CD4-positive, alpha-beta T cell treated with Interleukin-2 at 100 ng/mL for 4 hours (primary cell): ENCODE results near the gene PAIP2.
A peak's percentile ranks its signal among the peaks of the same experiment; 100 is the strongest.
"Not testable (repeated sequence)": the region's sequence is repeated elsewhere in the genome, so short reads cannot be mapped to it uniquely, and the experiment has no call there.

ENCODE experiments used
- DNase-seq: peaks from one replicate; pipeline ENCODE4 v3.0.0-alpha.2; 2020; ENCODE audit warnings: low spot score

The PAIP2 gene

GRCh38 chr5:139315056-139315615 lies 26.5 kb upstream of the PAIP2 start:
- no peak for DNase-seq

GRCh38 chr5:139335811-139336210 lies 5.8 kb upstream of the PAIP2 start:
- DNase-seq: no peak

GRCh38 chr5:139340051-139340450 lies 1.6 kb upstream of the PAIP2 start:
- no peak for DNase-seq

GRCh38 chr5:139341187-139341688 lies 416 bp upstream of the PAIP2 start:
- no peak for DNase-seq

DNA sequence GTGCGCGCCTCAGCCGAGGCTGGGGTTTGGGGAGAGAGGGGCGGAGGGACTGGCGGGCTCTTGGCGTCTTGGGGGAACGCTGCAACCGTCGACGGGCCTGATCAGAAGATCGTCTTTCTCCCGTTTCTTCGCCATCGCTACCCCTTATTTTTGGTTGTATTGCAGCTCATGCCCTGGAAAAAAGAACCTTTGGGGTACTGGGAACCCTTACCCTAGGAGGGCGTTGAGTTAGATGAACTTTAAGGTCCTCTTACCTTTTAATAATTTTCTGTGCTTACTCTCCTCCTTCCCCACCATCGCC lies 719 bp downstream of the PAIP2 start:
- DNase-seq: peak; percentile 83

DNA sequence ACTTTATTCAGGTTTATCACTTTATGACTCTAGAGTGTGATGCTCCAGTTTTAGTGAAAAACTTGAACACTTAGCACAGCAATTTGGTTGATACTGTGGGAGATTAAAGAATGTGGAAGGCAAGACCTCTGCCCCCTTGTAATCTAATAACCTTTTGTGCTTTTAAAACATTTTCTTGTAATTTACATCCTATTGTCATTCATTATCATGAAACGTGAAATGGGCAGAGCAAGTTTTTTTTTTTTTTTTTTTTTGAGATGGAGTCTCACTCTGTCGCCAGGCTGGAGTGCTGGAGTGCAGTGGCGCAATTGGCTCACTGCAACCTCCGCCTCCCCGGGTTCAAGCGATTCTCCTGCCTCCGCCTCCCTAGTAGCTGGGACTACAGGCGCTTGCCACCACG lies 1.8 kb downstream of the PAIP2 start:
- no peak for DNase-seq

DNA sequence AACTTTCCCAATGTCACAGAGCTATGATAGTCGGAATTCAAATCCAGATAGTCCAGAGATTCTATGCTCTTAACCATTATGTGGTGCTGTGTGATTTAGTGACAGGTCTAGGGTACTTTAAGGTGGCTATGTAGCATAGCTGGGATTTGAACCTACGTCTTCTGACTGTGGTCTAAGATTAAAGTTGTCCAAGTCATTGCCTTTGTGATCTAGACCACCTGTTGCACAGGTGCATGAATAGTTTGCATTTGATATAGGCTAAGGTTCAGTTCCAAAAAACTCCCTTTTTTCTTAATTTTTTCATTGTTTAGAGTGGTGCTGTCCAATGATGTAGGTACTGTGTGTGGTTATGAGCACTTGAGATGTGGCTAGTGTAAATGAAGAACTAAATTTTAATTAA lies 2.5 kb downstream of the PAIP2 start:
- DNase-seq: no peak

DNA sequence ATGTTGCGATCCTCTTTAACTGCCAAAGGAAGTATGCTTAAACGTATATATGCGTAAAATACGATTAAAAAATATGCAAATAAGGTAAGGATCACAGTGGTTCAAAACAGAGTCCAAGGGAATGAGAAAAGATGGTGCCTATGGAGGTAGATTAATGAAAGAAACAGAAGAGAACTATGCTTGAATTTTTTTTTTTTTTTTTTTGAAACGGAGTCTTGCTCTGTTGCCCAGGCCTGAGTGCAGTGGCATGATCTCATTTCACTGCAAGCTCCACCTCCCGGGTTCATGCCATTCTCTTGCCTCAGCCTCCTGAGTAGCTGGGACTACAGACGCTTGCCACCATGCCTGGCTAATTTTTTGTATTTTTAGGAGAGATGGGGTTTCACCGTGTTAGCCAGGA lies 3.8 kb downstream of the PAIP2 start:
- not testable (repeated sequence) for DNase-seq

GRCh38 chr5:139347863-139348262 lies 6.2 kb downstream of the PAIP2 start:
- DNase-seq: not testable (repeated sequence)

DNA sequence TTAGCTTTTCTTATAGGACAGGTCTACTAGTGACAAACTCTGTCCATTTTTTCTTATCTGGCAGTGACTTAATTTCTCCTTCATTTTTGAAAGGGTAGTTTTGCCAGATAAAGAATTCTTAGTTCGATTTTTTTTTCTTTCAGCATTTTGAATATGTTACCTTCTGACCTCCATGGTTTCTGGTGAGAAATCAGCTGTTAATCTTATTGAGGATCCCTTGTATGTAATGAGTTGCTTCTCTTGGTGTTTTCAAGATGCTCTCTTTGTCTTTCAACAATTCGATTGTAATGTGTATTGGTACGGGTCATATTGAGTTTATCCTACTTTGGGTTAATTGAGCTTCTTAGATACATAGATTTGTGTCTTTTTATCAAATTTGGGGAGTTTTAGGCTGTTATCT lies 12.5 kb downstream of the PAIP2 start:
- DNase-seq: no peak

DNA sequence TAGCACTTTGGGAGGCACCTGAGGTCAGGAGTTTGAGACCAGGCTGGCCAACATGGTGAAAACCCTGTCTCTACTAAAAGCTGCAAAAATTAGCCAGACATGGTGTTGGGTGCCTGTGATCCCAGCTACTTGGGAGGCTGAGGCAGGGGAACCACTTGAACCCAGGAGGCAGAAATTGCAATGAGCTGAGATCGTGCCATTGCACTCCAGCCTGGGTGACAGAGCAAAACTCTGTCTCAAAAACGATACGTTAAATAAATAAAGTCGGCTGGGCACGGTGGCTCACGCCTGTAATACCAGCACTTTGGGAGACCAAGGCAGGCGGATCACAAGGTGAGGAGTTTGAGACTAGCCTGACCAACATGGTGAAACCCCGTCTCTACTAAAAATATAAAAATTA lies 14.2 kb downstream of the PAIP2 start:
- DNase-seq: not testable (repeated sequence)

- DNase-seq: no peak
Measured at GRCh38 chr5:139358064-139358463, 16.4 kb downstream of the PAIP2 start.

DNA sequence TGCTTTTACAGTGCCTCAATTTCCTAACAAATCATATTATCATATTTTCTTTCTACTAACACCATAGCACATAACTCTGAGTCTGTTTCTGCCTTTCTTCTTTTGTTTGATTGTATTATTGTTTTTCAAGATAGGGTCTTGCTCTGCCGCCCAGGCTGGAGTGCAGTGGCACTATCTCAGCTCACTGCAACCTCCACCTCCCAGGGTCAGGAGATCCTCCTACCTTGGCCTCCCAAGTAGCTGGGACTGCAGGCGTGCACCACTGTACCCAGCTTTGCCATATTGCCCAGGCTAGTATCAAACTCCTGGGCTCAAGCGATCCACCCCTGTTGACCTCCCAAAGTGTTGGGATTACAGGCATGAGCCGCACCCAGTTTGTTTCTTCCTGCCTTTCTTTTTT lies 18.7 kb downstream of the PAIP2 start:
- no peak for DNase-seq

- no peak for DNase-seq
Measured at GRCh38 chr5:139361835-139362429, 20.3 kb downstream of the PAIP2 start.

- no peak for DNase-seq
Measured at GRCh38 chr5:139363937-139364336, 22.3 kb downstream of the PAIP2 start.

DNA sequence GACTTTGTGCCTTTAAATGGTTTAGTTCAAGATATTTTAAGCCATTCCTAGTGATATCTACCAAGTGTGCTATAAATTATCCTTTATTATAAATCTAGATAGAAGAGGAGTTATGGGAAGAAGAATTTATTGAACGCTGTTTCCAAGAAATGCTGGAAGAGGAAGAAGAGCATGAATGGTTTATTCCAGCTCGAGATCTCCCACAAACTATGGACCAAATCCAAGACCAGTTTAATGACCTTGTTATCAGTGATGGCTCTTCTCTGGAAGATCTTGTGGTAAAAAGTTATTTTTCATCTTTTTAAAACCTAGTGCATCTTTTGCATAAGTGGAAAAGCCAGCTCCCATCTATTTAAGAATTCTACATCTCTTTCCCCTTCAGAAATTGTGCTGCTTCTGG lies 22.8 kb downstream of the PAIP2 start:
- DNase-seq: no peak

DNA sequence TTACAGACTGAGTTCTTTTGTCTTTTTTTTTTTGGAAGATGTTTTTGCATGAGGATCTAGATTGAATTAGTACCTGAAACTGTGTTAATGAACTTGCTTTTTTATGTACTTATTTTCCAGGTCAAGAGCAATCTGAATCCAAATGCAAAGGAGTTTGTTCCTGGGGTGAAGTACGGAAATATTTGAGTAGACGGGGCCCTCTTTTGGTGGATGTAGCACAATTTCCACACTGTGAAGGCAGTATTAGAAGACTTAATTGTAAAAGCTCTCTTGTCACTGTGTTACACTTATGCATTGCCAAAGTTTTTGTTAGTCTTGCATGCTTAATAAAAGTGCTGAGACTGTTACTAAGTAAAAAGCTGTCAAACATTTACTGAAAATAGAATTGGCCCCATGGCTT lies 27.0 kb downstream of the PAIP2 start:
- DNase-seq: no peak

GRCh38 chr5:139369181-139369580 lies 27.5 kb downstream of the PAIP2 start:
- no peak for DNase-seq

GRCh38 chr5:139371482-139372435 lies 30.1 kb downstream of the PAIP2 start:
- DNase-seq: no peak

GRCh38 chr5:139374909-139375308 lies 33.3 kb downstream of the PAIP2 start:
- no peak for DNase-seq

- DNase-seq: no peak
Measured at GRCh38 chr5:139376364-139376763, 34.7 kb downstream of the PAIP2 start.

DNA sequence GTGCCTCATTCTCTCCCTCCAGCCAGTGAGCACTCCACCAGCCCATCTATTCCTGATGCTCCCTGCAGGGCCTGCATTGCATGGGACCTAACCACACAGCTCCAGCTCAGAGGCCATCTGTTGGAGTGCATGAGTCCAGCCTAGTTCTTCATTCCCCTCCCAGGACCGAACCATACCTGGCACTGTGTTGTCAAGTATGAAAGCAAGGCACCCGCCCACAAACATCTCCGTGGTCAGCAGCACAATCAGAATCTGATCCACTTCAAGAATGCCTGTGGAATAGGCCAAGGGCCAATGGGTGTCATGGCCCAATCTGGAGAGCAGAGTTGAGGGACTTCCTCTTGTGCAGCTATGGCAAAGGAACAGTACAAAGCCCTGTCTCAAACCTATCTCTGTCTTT lies 35.6 kb downstream of the PAIP2 start:
- DNase-seq: no peak

- DNase-seq: no peak
Measured at GRCh38 chr5:139378101-139378825, 36.6 kb downstream of the PAIP2 start.
